Amniotic stem cell (primary cell): ENCODE results near the gene ZFYVE28.

ENCODE experiments used
- DNase-seq: peaks from one replicate; lab custom pipeline; 2025; lab: John Stamatoyannopoulos, UW

The ZFYVE28 gene

GRCh38 chr4:2331519-2332200 is 86.8 kb downstream of the ZFYVE28 start:
- no peak for DNase-seq

- no peak for DNase-seq
Measured at GRCh38 chr4:2331043-2331420, 87.4 kb downstream of the ZFYVE28 start.

GRCh38 chr4:2330091-2331042 is 88.1 kb downstream of the ZFYVE28 start:
- DNase-seq, result peak; percentile 80

- DNase-seq, result no peak
Measured at GRCh38 chr4:2327579-2327978, 90.9 kb downstream of the ZFYVE28 start.

GRCh38 chr4:2324891-2325290 is 93.6 kb downstream of the ZFYVE28 start:
- DNase-seq, result no peak

GRCh38 chr4:2322841-2323240 is 95.6 kb downstream of the ZFYVE28 start:
- DNase-seq, result no peak

GRCh38 chr4:2322227-2322626 is 96.2 kb downstream of the ZFYVE28 start:
- no peak for DNase-seq

GRCh38 chr4:2321279-2322196 is 96.9 kb downstream of the ZFYVE28 start:
- DNase-seq, result no peak

- no peak for DNase-seq
Measured at GRCh38 chr4:2320746-2321145, 97.7 kb downstream of the ZFYVE28 start.

GRCh38 chr4:2320152-2320551 is 98.3 kb downstream of the ZFYVE28 start:
- DNase-seq, result no peak

- no peak for DNase-seq
Measured at GRCh38 chr4:2318885-2319284, 99.6 kb downstream of the ZFYVE28 start.

- DNase-seq, result no peak
Measured at GRCh38 chr4:2318476-2318875, 100.0 kb downstream of the ZFYVE28 start.

- DNase-seq, result no peak
Measured at GRCh38 chr4:2313366-2313765, 105.1 kb downstream of the ZFYVE28 start.

- DNase-seq, result no peak
Measured at GRCh38 chr4:2306773-2307410, 111.6 kb downstream of the ZFYVE28 start.

GRCh38 chr4:2305766-2306501 is 112.5 kb downstream of the ZFYVE28 start:
- no peak for DNase-seq

GRCh38 chr4:2304877-2305561 is 113.4 kb downstream of the ZFYVE28 start:
- DNase-seq, result no peak

GRCh38 chr4:2304321-2304876 is 114.0 kb downstream of the ZFYVE28 start:
- no peak for DNase-seq

GRCh38 chr4:2303686-2304320 is 114.6 kb downstream of the ZFYVE28 start:
- no peak for DNase-seq

GRCh38 chr4:2303121-2303685 is 115.2 kb downstream of the ZFYVE28 start:
- DNase-seq, result no peak
